NCI-H2227 treated with DMSO at 0.1 percent for 48 hours (cell line): ENCODE results near the gene SLC25A41.

Source experiments
- DNase-seq: peaks from one replicate; lab custom pipeline; 2025; lab: John Stamatoyannopoulos, UW

Gene SLC25A41

GRCh38 chr19:6433663-6434062 lies at the start of gene SLC25A41:
Gene SLC25A41, minus strand, starts transcription at chr19:6433763. Its CDS starts 70 bp downstream, at chr19:6433693.
- no peak for DNase-seq

GRCh38 chr19:6483235-6483634 lies 49.7 kb upstream of the SLC25A41 start:
- no peak for DNase-seq

- no peak for DNase-seq
Observed at GRCh38 chr19:6482343-6482686, 48.8 kb upstream of the SLC25A41 start.

GRCh38 chr19:6481541-6482342 lies 48.2 kb upstream of the SLC25A41 start, which contains the start of gene DENND1C:
Gene DENND1C, minus strand, starts transcription at chr19:6481787. Its CDS starts 92 bp downstream, at chr19:6481695.
- no peak for DNase-seq

GRCh38 chr19:6480848-6481415 lies 47.4 kb upstream of the SLC25A41 start:
- DNase-seq = no peak

- DNase-seq = no peak
Observed at GRCh38 chr19:6479836-6480398, 46.4 kb upstream of the SLC25A41 start.

- DNase-seq = no peak
Observed at GRCh38 chr19:6478815-6479214, 45.3 kb upstream of the SLC25A41 start.

- DNase-seq = no peak
Observed at GRCh38 chr19:6476896-6477431, 43.4 kb upstream of the SLC25A41 start.

GRCh38 chr19:6476155-6476895 lies 42.8 kb upstream of the SLC25A41 start:
- DNase-seq = peak; percentile 42

GRCh38 chr19:6475321-6476108 lies 42.0 kb upstream of the SLC25A41 start:
- DNase-seq = no peak

GRCh38 chr19:6473647-6474046 lies 40.1 kb upstream of the SLC25A41 start:
- DNase-seq = no peak

- DNase-seq = no peak
Observed at GRCh38 chr19:6472713-6473112, 39.1 kb upstream of the SLC25A41 start.

- no peak for DNase-seq
Observed at GRCh38 chr19:6471076-6471475, 37.5 kb upstream of the SLC25A41 start.

GRCh38 chr19:6470173-6470572 lies 36.6 kb upstream of the SLC25A41 start:
- no peak for DNase-seq

GRCh38 chr19:6467384-6467783 lies 33.8 kb upstream of the SLC25A41 start:
- no peak for DNase-seq

- DNase-seq = no peak
Observed at GRCh38 chr19:6466526-6467248, 33.1 kb upstream of the SLC25A41 start.

- no peak for DNase-seq
Observed at GRCh38 chr19:6465663-6466062, 32.1 kb upstream of the SLC25A41 start.

GRCh38 chr19:6465006-6465405 lies 31.4 kb upstream of the SLC25A41 start:
- no peak for DNase-seq

- no peak for DNase-seq
Observed at GRCh38 chr19:6464070-6464873, 30.7 kb upstream of the SLC25A41 start, which contains the start of gene CRB3. Gene CRB3, plus strand, starts transcription at chr19:6464271. Its CDS starts 431 bp downstream, at chr19:6464702.
